CD14-positive monocyte (primary cell): ENCODE measurements around the gene ARID3A. TPM values are rescaled to one million over a fixed set of nuclear protein-coding genes. Genes with fewer than 3 reads are reported as not detected.

Experiments
- DNase-seq, 3 donors: peaks; one replicate each; pipeline ENCODE4 v3.0.0-alpha.2; 2011 to 2022
- H2AFZ ChIP-seq: 2 replicates; pipeline ENCODE4 v1.6.0; 2012; ENCODE audit warnings: mild to moderate bottlenecking, low read depth, low read length, inconsistent platforms; ENCODE audit not compliant: insufficient read depth, poor library complexity, severe bottlenecking
- H3K27ac ChIP-seq, 2 donors: 1 replicate in 1 of 2; 2 replicates in 1 of 2; pipeline ENCODE4 v1.5.1; 2012 to 2013; ENCODE audit warnings: low read length in 2 of 2, control low read depth in 1 of 2, inconsistent platforms in 1 of 2, low read depth in 1 of 2, mild to moderate bottlenecking in 1 of 2
- H3K27me3 ChIP-seq, 2 donors: one replicate each; pipeline versions ENCODE4 v1.6.0 to v1.6.1; 2011 to 2013; ENCODE audit warnings: low read length in 2 of 2; ENCODE audit not compliant: control insufficient read depth in 2 of 2, insufficient read depth in 2 of 2
- H3K36me3 ChIP-seq, 2 donors: replicated peaks in 1 of 2; 1 replicate in 1 of 2; 2 replicates in 1 of 2; pipeline versions ENCODE4 v1.5.1 to v1.6.1; 2012 to 2013; ENCODE audit warnings: low read length in 2 of 2, control low read depth in 1 of 2, inconsistent platforms in 1 of 2, mild to moderate bottlenecking in 1 of 2; ENCODE audit not compliant: insufficient read depth in 2 of 2, control insufficient read depth in 1 of 2
- H3K4me1 ChIP-seq, 2 donors: 1 replicate in 1 of 2; 2 replicates in 1 of 2; pipeline versions ENCODE4 v1.5.1 to v1.6.1; 2012 to 2013; ENCODE audit warnings: low read length in 2 of 2, control low read depth in 1 of 2, inconsistent platforms in 1 of 2, mild to moderate bottlenecking in 1 of 2, moderate library complexity in 1 of 2; ENCODE audit not compliant: insufficient read depth in 2 of 2, control insufficient read depth in 1 of 2
- H3K4me2 ChIP-seq: replicated peaks from 2 replicates; pipeline ENCODE3; 2012; ENCODE audit warnings: low read length, moderate library complexity, mild to moderate bottlenecking; ENCODE audit not compliant: poor library complexity, severe bottlenecking; ENCODE audit errors: extremely low read depth
- H3K4me3 ChIP-seq, 3 experiments: fragments of 200-600 bp in 1 of 3; sonication (generic) in 1 of 3; replicated peaks in 1 of 3; 1 replicate in 2 of 3; 2 replicates in 1 of 3; pipeline ENCODE4 v1.5.1; 2011 to 2013; ENCODE audit warnings: low read length in 3 of 3, mild to moderate bottlenecking in 3 of 3, control low read depth in 2 of 3, low read depth in 2 of 3, inconsistent platforms in 1 of 3, moderate library complexity in 1 of 3
- H3K79me2 ChIP-seq: 2 replicates; pipeline ENCODE4 v1.6.0; 2012; ENCODE audit warnings: mild to moderate bottlenecking, control low read depth, inconsistent platforms, low read length, moderate library complexity; ENCODE audit not compliant: insufficient read depth
- H3K9ac ChIP-seq: 2 replicates; pipeline ENCODE4 v1.6.0; 2017; ENCODE audit warnings: low read length, mild to moderate bottlenecking; ENCODE audit not compliant: insufficient read depth, poor library complexity, severe bottlenecking
- H3K9me3 ChIP-seq, 2 donors: replicated peaks in 1 of 2; 1 replicate in 1 of 2; 2 replicates in 1 of 2; pipeline versions ENCODE4 v1.5.1 to v1.6.1; 2012 to 2013; ENCODE audit warnings: low read length in 2 of 2, control low read depth in 1 of 2; ENCODE audit not compliant: control insufficient read depth in 1 of 2, insufficient read depth in 1 of 2
- H4K20me1 ChIP-seq: 2 replicates; pipeline ENCODE4 v1.6.0; 2012; ENCODE audit warnings: mild to moderate bottlenecking, low read length, control low read depth, moderate library complexity; ENCODE audit not compliant: insufficient read depth
- H3K27ac Mint-ChIP-seq, 7 donors: one replicate each; pipeline ENCODE4 v1.8.0; 2020; ENCODE audit warnings: mild to moderate bottlenecking in 7 of 7, mixed read lengths in 7 of 7, moderate library complexity in 6 of 7, inconsistent platforms in 2 of 7
- H3K27me3 Mint-ChIP-seq, 3 donors: one replicate each; pipeline ENCODE4 v1.8.0; 2021 to 2022; ENCODE audit warnings: low read depth in 3 of 3, mild to moderate bottlenecking in 3 of 3, mixed read lengths in 3 of 3, moderate library complexity in 3 of 3, inconsistent platforms in 1 of 3
- H3K36me3 Mint-ChIP-seq, 2 donors: one replicate each; pipeline ENCODE4 v1.8.0; 2020; ENCODE audit warnings: mixed read lengths in 2 of 2, inconsistent platforms in 1 of 2, mild to moderate bottlenecking in 1 of 2
- H3K4me1 Mint-ChIP-seq: one replicate; pipeline ENCODE4 v1.8.0; 2020; ENCODE audit warnings: mild to moderate bottlenecking, mixed read lengths
- H3K4me3 Mint-ChIP-seq, 2 donors: one replicate each; pipeline ENCODE4 v1.8.0; 2020; ENCODE audit warnings: mild to moderate bottlenecking in 2 of 2, mixed read lengths in 2 of 2, moderate library complexity in 1 of 2
- H3K9me3 Mint-ChIP-seq, 7 donors: one replicate each; pipeline ENCODE4 v1.8.0; 2020 to 2022; ENCODE audit warnings: mixed read lengths in 7 of 7, mild to moderate bottlenecking in 6 of 7, moderate library complexity in 6 of 7, inconsistent platforms in 2 of 7
- CTCF ChIP-seq: fragments of 200-600 bp; IDR thresholded peaks from one replicate; pipeline ENCODE4 v1.8.0; 2022; ENCODE audit warnings: antibody characterized with exemption, mild to moderate bottlenecking
- WGBS: methylation state at CpG from one replicate; pipeline ENCODE4 v1.1.5; 2013; ENCODE audit warnings: missing lambda C conversion rate; ENCODE audit not compliant: insufficient coverage; 5-methylcytosine and 5-hydroxymethylcytosine counted together
- intact Hi-C, 2 donors: fragments of 100-400 bp; cut with micrococcal nuclease; formaldehyde crosslinking; loops; one replicate each; pipeline versions ENCODE4 v1.15.0 to v1.15.1; 2023
- polyA plus RNA-seq, 3 donors: library from polyadenylated mRNA; depleted of rRNA in 1 of 3; unstranded in 2 of 3; stranded (reverse) in 1 of 3; fragments of 300-500 nt in 2 of 3; fragments of >200 nt in 1 of 3; fragmentation: Illumina TruSeq in 2 of 3; gene quantifications; 1 replicate in 2 of 3; 2 replicates in 1 of 3; pipeline ENCODE4 v1.2.3, GENCODE V29; 2012 to 2021

Gene ARID3A
- polyA plus RNA-seq, 3 donors: 2.1 to 41.6 (median 3.2) TPM

- no peak for DNase-seq
- H3K9ac ChIP-seq: no peak overlapping the region
- peaks cover 13 to 50% of the 10 kb centered on the region in 2 donors for H3K36me3 ChIP-seq
Measured at GRCh38 chr19:939922-940321, 14.1 kb downstream of the ARID3A start.

More at GRCh38 chr19:939922-940321, 14.1 kb downstream of the ARID3A start:
- TF ChIP-seq CTCF: no peak
- Histone ChIP-seq H3K27ac (peak overlapping the region; percentile 42 to 75), H3K4me2 (peak overlapping the region; percentile 78), H4K20me1 (peaks cover 100% of the 10 kb centered on the region), H3K4me1 (peaks cover 29 to 46% of the 10 kb centered on the region in 2 donors), H2AFZ (no peak overlapping the region), H3K27me3 (no peaks in the 10 kb centered on the region), H3K4me3 (peak overlapping the region in 1 of 3 experiments; percentile 71), H3K9me3 (no peaks in the 10 kb centered on the region), H3K79me2 (peaks cover 100% of the 10 kb centered on the region)
- peak overlapping the region; percentile 62 to 77 for H3K4me3 Mint-ChIP-seq
- peaks cover 0 to 2% (median 0%) of the 10 kb centered on the region in 7 donors for H3K9me3 Mint-ChIP-seq
- intact Hi-C loops: loop anchor here (2.0 kb wide), 1 partner anchor 13 kb away; the partner anchor contains the start of gene ARID3A (in 2 of the 2)
- 100% methylated on average over 5 of the region's 7 CpGs for WGBS
- peaks cover 46% of the 10 kb centered on the region for H3K4me1 Mint-ChIP-seq
- H3K36me3 Mint-ChIP-seq: peaks cover 31 to 63% of the 10 kb centered on the region in 2 donors
- H3K27ac Mint-ChIP-seq: peak overlapping the region; percentile 55 to 82 (median 76)
- H3K27me3 Mint-ChIP-seq: peaks cover 0 to 1% (median 0%) of the 10 kb centered on the region in 3 donors
